Stimulated activated CD8-positive, alpha-beta memory T cell treated with anti-CD3 and anti-CD28 coated beads, Interleukin-12 subunit alpha, Interleukin-12 subunit beta, amount 100 ng/mL, for 24 hours (primary cell): ENCODE measurements around the gene KLK13.

Source experiments
- DNase-seq: peaks from one replicate; pipeline ENCODE4 v3.0.0-alpha.2; 2020; ENCODE audit errors: extremely low read depth

Gene KLK13, protein sequence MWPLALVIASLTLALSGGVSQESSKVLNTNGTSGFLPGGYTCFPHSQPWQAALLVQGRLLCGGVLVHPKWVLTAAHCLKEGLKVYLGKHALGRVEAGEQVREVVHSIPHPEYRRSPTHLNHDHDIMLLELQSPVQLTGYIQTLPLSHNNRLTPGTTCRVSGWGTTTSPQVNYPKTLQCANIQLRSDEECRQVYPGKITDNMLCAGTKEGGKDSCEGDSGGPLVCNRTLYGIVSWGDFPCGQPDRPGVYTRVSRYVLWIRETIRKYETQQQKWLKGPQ

DNA sequence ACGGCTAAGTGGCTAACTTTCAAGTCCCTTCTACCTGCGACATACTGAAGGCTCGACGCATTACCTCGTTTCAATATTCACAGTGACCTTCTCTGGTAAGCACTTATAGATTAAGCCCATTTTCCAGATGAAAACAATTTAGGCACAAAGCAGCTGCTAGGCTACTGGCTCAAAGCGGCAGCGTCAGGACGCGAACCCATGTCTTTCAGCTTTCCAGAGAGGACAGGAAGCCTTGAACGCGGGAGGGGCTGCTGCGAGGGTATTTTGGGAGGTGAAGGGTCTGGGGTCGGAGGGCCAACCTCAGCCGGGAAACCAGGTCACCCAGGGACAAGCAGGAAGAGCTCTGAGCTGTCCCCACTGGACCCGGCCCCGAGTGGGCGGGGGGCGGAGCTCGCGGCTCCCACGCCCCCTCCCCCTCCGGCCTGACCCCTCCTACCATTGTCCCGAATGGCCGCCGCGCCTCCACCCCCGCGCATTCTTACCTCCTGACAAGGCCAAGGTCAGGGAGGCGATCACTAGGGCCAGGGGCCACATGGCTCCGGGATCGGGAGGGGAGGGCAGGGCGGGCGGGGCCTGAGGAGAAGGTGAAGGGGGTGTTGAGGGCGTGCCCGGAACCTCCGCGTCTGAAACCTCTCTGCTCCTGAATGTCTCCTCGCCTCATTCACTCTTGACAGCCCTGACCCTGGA, at the start of gene KLK13:
Gene KLK13 (minus strand): TSS at position 559 of the 687 bp plus-strand sequence. CDS start 25 bp downstream, at position 534.
- no peak for DNase-seq

DNA sequence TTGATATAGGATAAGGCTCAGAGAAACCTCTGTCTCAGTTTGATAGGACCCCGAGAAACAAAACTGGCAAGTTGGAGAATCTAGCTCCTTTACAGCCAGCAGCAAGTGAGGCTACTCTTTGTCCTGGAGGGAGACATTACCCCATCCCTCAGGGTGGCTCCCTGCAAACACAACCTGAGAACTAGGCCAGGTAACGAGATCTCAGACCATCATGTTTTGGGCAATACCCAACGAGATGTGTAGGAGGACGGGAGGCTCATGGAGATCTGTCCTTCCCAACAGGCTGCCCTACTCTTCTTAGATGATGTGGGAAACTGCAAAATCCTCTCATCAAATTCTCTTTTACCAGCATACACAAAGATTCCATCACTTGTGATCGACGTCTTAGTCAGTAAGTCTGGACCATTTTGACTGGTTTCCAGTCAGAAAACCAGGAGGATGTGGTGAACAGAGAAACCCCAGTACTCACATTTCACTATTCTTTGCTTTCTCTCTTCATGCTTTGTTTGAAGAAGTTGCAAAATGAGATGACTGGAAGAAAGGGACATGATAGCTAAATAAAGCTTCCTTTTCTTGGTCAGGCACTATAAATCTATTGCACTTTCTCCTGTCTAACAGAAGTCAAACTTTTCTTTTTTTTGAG, 49.3 kb upstream of the KLK13 start:
- no peak for DNase-seq

DNA sequence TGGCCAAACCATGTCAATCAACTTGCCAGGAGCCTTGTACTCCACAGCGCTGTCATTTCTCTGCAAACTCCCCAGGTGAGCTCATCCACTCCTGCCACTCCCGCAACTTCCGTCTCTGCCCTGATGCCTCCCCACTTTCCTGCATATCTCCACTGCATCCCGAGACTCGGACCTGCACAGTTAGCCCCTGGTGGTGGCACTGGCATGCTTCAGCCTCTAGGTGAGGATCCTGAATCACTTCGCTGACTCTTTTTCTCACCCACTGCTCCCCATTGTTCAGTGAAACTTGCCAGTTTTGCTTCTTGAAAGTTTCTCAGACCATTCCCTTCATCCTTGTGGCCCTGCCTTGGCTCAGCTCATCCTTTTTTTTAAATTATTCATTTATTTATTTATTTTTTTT, 46.7 kb upstream of the KLK13 start:
- no peak for DNase-seq

DNA sequence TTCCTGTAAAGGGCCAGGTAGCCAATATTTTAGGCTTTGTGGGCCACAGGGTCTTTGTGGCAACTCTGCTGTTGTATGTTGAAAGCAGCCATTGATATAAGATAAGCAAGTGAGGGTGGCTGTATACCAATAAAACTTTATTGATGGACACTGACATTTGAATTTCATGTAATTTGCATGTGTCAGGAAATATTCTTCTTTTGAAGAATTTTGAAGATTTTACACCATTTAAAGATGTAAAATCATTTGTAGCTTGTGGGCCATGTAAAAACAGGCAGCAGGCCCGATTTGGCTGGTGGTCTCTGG, 45.7 kb upstream of the KLK13 start:
- no peak for DNase-seq

DNA sequence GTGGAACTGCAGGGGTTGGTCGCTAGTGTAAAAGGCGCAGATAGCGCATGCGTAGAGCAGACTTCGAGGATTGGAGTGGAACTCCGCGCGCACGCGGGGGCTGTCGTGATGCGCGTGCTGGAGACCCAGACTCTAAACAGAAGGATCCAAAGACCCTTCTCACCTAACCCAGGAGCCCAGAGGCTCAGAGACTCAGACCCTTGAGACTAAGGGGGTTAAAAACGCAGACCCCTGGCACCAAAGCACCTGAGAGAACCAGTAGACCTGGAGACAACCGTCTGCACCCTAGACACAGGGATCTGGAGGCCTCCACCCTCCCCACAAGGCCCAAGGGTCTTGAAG, 43.9 kb upstream of the KLK13 start:
- peak; percentile 38 for DNase-seq

DNA sequence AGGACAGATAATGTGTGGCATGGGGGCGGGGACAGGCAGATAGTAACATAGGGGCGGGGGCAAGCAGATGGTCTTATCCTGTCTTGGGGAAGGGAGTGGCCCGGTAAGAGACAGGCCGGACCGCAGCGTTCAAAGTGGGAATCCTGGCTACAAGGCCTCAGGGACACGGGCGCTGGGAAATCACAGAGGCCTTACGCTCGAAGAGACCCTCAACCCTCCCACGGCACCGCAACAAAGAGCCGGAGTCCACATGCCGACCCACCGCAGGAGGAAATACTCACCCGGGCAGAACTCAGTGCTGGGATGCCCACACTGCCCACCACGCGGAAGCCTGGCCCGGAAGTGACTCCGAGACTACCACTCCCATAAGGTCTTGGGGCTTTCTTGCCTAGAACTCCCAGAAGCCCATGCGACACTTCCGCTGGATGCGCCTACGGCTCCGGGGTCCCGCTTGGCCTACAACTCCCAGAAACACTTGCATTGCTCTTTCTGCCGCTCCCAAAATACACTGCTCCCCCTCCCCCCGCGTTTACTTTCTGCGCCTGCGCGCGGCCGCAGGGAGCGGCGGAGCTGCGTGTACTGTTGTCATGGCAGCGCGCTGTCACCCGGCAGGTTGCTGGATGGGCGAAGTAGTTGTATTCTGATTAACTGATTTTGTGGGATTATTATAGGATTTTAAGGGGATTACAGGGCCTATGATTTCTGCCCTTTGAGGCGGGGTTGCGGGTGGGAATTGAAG, 43.3 kb upstream of the KLK13 start, which contains the start of gene CTU1:
Gene CTU1 (minus strand): TSS at position 344 of the 739 bp plus-strand sequence. CDS start 3,840 bp downstream, outside the sequence.
- DNase-seq = peak; percentile 96

DNA sequence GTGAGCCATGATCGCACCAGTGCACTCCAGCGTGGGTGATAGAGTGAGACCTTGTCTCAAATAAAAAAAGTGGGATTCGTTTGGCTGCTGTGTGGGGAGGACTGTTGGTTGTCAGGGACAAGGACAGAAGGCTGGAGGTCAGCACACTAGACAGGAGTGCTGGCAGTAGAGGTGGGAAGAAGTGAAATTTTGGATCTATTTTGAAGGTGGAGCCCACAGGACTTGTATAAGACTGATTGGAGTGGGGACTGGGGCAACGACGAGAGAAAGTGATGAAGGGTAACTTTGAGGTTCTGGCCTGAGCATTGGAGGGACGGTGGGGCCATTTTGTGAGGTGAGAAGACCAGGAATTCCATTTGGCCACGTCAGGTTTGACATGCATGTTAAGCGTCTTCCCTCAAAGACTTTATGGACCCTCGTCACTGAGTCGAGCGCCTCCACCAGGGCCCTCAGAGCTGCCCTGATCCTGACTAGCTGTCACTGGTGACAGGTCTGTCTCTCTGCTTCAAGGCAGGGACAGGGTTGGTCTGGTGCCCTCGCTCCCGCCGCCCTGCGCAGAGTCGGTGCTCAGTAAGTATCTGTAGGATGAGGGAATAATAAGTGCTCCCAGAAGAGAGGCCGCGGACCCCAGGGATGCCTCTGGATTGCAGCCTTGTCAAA, 42.6 kb upstream of the KLK13 start:
- no peak for DNase-seq

DNA sequence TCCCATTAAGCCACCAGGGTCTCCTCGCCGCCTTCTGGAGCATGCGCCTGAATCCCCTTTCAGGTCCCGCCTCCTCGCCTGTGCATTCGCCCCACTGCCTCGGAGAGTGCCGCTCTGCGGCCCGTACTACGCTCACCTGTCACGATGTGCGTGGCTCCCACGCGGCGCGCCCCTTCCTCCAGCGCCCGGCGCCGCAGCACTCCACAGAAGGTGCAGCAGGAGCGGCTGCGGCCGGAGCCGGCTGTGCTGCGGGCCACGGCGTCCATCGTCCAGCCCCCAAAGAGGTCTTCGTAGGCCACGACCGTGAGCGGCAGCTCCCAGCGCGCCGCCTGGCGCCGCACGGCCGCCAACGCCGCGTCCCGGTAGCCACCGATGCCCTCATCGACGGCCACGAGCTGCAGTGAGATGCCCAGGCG, 39.0 kb upstream of the KLK13 start:
- no peak for DNase-seq

DNA sequence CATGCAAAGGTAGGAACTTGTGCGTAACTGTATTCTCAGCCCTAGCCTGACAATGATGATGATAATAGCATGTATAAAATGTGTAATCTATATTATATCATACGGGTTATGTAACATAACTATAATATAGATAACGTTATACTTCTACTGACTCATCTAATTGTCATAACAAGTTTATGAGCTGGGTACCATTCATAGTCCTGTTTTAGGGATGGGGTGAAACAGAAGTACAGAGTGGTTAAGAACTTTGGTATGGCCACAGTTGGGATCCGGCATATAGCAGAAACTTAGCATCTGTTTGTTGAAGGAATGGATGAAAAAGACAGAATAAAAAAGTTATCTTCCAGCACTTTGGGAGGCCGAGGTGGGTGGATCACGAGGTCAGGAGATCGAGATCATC, 38.1 kb upstream of the KLK13 start:
- DNase-seq = no peak

DNA sequence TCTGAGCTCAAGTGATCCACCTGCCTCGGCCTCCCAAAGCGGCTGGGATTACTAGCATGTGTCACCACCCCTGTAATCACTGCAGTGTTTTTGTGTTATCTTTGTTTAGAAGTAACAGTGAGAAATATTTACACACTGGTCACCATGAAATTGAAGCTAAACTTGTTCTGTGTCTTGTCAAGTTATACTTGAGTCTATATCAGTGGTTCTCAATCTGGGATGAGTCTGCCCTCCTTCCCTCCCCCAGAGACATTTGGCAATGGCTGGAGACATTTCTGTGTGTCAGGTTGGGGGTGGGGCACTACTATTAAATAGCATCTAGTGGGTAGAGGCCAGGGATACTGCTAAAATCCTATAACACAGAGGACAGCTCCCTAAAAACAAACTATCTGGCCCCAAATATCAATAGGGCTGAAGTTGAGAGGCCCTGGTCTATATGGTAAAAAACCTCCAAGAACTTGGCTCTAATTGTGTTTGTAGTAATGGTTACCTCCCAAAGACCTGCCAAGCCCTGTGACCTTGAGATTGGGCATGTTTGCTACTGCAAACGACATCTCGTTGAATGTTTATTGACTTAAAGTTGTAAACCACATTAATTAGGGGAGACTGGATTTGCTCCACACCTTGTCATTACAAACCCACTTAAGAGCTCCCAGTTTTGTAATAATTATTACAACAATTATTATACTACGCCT, 36.4 kb upstream of the KLK13 start:
- DNase-seq = no peak

DNA sequence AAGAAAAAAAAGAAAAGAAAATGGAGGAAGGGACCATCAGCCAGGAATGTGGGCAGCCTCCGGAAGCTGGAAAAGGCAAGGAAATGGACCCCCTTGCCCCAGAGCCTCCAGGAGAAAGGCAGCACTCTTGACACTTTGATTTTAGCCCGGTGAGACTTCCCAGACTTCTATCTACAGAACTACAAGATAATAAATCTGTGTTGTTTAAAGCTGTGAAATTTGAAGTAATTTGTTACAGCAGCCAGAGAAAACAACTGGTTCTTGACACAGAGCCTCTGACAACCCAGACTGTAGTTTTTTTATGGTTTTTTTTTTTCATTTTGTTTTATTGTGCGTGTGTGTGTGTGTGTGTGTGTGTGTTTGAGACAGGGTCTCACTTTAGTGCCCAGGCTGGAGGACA, 35.7 kb upstream of the KLK13 start:
- no peak for DNase-seq

DNA sequence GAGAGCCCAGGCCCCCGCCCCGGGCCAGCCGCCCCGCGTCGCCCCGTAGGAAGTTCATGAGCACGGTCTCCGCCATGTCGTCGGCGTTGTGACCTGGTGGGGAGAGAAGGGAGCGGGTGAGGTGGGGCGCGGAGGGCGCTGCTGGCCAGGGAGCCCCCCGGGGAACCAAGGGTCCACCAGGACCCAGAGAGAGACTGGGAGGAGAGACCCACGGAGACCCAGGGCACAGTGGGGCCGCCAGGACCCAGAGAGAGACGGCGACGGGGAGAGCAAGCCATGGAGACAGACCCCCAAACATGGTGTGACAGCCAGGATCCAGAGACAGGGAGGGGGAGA, 34.1 kb upstream of the KLK13 start:
- no peak for DNase-seq

DNA sequence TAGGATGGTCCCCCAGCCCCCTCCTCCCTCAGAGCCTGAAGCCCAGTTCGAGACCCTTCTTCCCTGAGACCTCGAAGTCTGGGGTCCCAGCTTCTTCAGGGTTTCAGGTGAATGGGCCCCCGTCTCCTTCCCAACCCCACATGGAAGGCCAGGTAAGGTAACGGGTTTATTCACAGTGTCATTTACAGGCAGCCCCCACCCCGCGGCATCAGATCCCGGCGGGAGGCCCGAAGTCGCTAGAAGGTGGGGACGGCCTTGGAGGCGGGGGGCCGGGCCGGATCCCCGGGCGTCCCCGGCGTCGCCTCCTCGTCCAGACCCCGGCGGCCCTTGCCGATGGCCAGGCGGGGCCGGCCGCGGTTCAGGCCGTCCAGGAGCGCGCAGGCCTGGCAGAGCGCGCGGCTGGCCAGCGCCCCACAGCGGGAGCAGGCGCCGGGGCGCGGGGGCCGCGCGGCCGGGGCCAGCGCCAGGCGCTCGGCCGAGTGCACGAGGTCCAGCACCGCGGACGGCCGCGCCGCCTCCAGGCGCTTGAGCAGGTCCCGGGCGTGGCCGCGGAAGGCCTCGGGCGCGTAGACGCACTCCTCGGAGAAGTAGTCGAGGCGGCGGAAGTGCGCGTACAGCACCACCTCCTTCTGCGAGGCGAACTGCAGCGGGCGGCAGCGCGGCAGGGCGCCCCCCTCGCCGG, 33.6 kb upstream of the KLK13 start:
- DNase-seq = no peak

DNA sequence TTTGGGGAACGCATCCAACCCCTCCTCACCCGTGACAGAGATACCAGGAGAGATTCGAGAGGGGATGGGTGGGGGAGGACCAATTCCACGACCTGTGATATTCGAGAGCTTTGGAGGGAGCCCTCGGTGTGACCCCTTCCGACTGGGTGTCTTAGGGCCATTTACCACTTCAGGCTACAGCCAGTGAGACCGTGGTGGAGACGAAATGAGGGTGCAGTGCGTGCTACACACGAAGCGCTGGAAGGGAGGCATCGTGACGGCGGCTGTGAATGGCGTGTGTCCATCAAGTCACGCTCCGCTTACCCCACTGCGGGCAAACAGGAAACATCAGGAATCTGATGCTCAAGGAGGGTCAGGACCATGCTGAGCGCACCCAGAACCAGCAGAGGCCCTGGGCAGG, 32.9 kb upstream of the KLK13 start:
- no peak for DNase-seq

DNA sequence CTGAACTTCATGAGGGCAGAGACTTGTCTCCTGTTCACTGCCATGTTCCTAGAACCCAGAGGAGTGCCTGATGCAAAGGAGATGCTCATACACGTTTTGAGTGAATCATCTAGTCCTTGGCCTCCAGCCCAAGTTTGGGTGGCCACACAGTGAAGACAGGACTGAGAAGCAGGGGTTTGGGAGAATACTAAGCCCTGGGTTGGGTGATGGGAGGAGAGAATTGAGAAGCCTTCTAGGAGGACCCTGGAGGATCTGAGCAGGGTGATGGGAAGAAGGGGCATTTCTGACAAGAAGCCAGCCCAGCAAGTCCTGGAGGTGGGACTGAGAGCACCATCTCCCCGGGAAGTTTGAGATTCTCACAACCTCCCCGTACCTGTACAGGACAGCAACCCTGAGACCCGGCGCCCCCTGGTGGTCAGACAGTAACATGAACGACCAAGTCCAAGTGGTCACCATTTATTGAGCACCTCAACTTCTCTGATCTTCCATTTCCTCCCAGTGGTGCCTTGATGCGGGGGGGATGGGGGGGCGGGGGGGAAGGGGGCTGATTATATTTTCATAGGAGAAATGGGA, 32.4 kb upstream of the KLK13 start:
- DNase-seq = peak; percentile 31

DNA sequence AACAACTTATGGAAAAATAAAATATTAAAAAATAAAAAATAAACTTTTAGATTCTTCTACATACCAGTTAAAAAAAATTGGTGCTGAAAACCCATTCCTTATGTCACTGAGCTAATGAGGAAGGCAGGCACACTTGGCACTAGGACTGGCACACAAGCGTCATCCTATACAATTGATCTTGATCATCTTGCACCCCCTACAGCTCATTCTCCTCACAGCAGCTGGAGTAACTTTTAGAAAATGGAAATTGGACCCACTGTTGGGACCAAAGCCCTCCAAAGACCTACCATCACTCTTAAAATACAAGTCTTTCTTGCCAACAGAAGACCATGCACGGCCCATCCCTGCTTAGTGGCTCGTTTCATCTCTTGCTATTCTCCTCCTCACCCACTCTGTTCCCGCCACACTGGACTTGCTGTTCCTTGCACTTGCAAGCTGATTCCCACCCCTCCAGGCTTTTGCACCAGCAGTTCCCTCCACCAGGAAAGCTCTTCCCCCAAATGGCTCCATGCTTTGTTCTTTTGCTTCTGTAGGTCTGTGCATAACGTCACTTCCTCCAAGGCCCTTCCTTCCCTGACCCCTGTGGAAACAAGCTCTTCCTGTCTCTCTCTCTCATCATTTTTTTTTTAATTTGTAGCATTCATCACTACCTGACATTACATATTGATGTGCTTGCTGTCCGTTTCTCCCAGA, 31.7 kb upstream of the KLK13 start:
- no peak for DNase-seq

DNA sequence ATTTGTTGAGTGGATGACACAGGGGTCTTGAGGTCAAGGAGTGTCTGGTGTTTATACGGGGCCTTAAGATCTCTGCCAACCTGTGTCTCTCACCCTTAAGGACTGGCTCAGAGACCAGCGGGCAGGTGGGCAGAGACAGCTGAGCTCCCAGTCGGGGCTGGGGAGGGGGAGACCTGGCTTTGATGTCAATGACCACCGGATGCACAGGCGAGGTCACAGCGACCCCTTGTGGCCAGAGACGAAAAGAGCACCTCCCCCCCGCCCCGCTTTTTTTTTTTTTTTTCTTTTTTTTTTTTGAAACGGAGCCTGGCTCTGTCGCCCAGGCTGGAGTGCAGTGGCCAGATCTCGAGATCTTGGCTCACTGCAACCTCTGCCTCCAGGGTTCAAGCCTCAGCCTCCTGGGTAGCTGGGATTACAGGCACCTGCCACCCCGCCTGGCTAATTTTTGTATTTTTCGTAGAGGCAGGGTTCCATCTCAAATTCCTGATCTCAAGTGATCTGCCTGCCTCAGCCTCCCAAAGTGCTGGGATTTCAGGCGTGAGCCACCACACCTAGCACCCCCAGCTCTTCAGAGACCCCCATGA, 29.9 kb upstream of the KLK13 start:
- DNase-seq = no peak

DNA sequence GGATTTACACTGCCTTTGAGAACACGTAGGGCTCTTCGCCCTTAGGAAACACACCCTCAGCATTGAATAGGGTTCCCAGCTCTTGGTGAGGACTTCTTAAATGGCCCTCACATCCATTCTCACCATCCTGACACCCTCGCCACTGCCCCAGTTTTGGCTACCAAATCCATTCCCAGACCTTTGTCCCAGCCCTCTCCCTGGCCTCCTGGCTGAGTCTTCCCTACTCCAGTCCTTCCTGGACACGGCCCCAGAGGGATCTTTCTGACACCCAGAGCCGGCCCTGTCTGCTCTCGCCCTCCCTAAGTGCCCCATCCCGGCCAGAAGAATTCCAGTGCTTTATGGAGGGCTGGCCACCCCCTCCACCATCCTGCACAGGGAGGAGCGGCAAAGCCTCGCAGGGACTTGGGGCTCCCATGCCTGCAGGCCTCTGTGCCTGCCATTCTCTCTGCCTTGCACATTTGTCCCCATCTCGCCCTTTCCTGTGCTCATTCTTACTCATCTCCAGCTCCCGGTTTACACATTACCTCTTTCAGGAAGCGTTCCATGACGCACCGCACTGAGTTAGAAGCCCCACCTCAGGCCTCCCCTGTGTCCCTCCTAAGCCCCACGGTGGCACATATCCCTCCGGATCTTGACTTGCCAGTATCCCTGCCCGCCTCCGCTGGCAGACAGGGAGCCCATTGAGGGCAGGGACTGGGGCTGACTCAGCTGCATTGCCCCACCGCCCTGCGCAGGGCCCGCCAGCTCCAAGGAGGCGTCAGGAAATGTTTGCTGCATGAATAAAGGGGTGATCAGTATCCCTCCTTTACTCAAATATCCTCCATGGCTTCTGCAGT, 28.8 kb upstream of the KLK13 start:
- DNase-seq = no peak

DNA sequence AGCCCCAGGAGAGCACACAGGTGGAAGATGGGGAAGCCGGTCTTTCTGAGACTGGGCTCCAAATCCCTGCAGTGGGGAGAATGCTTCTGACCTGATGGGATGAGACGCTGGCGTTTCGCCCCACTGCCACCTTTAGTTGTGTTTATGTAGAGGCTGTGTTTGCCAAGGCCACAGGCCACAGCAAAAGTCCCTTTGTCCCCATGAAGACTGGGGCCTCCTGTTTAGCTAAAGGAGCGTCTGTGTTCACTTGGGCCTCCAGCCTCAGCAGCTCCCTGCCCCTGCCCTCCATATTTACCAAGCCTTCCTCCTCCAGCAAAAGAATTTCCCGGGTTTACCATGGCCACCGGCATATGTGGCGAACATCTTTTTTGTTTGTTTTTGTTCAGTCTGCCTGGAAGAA, 28.2 kb upstream of the KLK13 start:
- DNase-seq = no peak
